OCI-LY7 (cell line): ENCODE measurements around the gene PDCD5.
"Not testable (repeated sequence)": the region's sequence is repeated elsewhere in the genome, so short reads cannot be mapped to it uniquely, and the experiment has no call there.

Source experiments
- EZH2phosphoT487 ChIP-seq: fragments of 200-600 bp; sonication (generic); IDR thresholded peaks from 2 replicates; pipeline ENCODE4 v1.6.1; 2018; ENCODE audit warnings: low read depth, borderline replicate concordance, mild to moderate bottlenecking, mixed run types, antibody characterized with exemption, low read length, moderate library complexity, mixed read lengths
- TF ChIP-seq, protein P1 (sequence below): fragments of 200-600 bp; sonication (generic); conservative IDR thresholded peaks from 2 replicates; pipeline ENCODE4 v1.5.1; 2014; ENCODE audit warnings: mild to moderate bottlenecking, antibody characterized with exemption, low read length, moderate library complexity, mixed read lengths

DNA sequence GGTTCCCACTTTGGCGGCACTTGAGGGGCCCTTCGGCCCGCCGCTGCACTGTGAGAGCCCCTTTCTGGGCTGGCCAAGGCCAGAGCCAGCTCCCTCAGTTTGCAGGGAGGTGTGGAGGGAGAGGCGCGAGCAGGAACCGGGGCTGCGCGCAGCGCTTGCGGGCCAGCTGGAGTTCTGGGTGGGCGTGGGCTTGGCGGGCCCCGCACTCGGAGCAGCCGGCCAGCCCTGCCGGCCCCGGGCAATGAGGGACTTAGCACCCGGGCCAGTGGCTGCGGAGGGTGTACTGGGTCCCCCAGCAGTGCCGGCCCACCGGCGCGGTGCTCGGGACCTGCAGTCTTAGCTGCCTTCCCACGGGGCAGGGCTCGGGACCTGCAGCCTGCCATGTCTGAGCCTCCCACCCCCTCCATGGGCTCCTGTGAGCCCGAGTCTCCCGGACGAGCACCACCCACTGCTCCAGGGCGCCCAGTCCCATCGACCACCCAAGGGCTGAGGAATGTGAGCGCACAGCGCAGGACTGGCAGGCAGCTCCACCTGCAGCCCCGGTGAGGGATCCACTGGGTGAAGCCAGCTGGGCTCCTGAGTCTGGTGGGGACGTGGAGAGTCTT lies 9.4 kb upstream of the PDCD5 start:
- TF ChIP-seq, protein P1, sequence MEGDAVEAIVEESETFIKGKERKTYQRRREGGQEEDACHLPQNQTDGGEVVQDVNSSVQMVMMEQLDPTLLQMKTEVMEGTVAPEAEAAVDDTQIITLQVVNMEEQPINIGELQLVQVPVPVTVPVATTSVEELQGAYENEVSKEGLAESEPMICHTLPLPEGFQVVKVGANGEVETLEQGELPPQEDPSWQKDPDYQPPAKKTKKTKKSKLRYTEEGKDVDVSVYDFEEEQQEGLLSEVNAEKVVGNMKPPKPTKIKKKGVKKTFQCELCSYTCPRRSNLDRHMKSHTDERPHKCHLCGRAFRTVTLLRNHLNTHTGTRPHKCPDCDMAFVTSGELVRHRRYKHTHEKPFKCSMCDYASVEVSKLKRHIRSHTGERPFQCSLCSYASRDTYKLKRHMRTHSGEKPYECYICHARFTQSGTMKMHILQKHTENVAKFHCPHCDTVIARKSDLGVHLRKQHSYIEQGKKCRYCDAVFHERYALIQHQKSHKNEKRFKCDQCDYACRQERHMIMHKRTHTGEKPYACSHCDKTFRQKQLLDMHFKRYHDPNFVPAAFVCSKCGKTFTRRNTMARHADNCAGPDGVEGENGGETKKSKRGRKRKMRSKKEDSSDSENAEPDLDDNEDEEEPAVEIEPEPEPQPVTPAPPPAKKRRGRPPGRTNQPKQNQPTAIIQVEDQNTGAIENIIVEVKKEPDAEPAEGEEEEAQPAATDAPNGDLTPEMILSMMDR = not testable (repeated sequence)
- TF ChIP-seq EZH2phosphoT487 = not testable (repeated sequence)
